ENCODE results near the gene UMPS.

UMPS gene
- total RNA-seq, result 15.9 to 103 (median 43.8) reads per million in 9 experiments

GRCh38 chr3:124730129-124730940 is at the start of gene UMPS:
TSS of gene UMPS (plus strand) at chr3:124730452. CDS start at chr3:124730472, 20 bp downstream.
- Mint-ChIP-seq H3K27me3 (peaks cover 16% of the 10 kb centered on the region in 2 donors), H3K36me3 (ENCODE audit: insufficient read depth) (peaks cover 26% of the 10 kb centered on the region), H3K4me3 (peak within 1 kb of the TSS; percentile 97 to 98), H3K9me3 (no peaks in the 10 kb centered on the region), H3K4me1 (ENCODE audit: low read depth in 2 of 2) (peaks cover 13 to 25% of the 10 kb centered on the region in 2 donors), H3K27ac (peak within 1 kb of the TSS; percentile 96 to 98)
- DNase-seq (peak; percentile 89 to 92 (median 92)), ATAC-seq (replicated peaks) (peak; percentile 97)

- DNase-seq (no peak), ATAC-seq (replicated peaks) (no peak)
- Mint-ChIP-seq H3K27ac (no peak overlapping the region), H3K4me3 (no peak overlapping the region), H3K36me3 (ENCODE audit: insufficient read depth) (no peaks in the 10 kb centered on the region), H3K9me3 (no peaks in the 10 kb centered on the region), H3K4me1 (ENCODE audit: low read depth in 2 of 2) (no peaks in the 10 kb centered on the region), H3K27me3 (peaks cover 20 to 53% of the 10 kb centered on the region in 2 donors)
These were observed 49.7 kb upstream of the UMPS start for GRCh38 chr3:124680521-124680920.

GRCh38 chr3:124682263-124682662 is 48.0 kb upstream of the UMPS start:
- ATAC-seq (replicated peaks), result no peak
- Mint-ChIP-seq H3K36me3 (ENCODE audit: insufficient read depth) (no peaks in the 10 kb centered on the region), H3K27ac (no peak overlapping the region), H3K4me1 (ENCODE audit: low read depth in 2 of 2) (no peaks in the 10 kb centered on the region), H3K9me3 (no peaks in the 10 kb centered on the region), H3K4me3 (no peak overlapping the region), H3K27me3 (peaks cover 32 to 59% of the 10 kb centered on the region in 2 donors)
- DNase-seq, result no peak

GRCh38 chr3:124684459-124684858 is 45.8 kb upstream of the UMPS start:
- Mint-ChIP-seq H3K27me3 (peaks cover 40 to 60% of the 10 kb centered on the region in 2 donors), H3K36me3 (ENCODE audit: insufficient read depth) (no peaks in the 10 kb centered on the region), H3K4me1 (ENCODE audit: low read depth in 2 of 2) (peaks cover 2 to 4% of the 10 kb centered on the region in 2 donors), H3K4me3 (no peak overlapping the region), H3K27ac (no peak overlapping the region), H3K9me3 (no peaks in the 10 kb centered on the region)
- DNase-seq (no peak), ATAC-seq (replicated peaks) (no peak)

- peaks cover 40 to 54% of the 10 kb centered on the region in 2 donors for H3K27me3 Mint-ChIP-seq
- peaks cover 2 to 4% of the 10 kb centered on the region in 2 donors for H3K4me1 Mint-ChIP-seq (ENCODE audit: low read depth in 2 of 2)
- no peak overlapping the region for H3K4me3 Mint-ChIP-seq
- H3K27ac Mint-ChIP-seq, result no peak overlapping the region
- no peak for ATAC-seq (replicated peaks)
- H3K9me3 Mint-ChIP-seq, result no peaks in the 10 kb centered on the region
- DNase-seq, result no peak
- no peaks in the 10 kb centered on the region for H3K36me3 Mint-ChIP-seq (ENCODE audit: insufficient read depth)
These were observed 45.2 kb upstream of the UMPS start for GRCh38 chr3:124685067-124685466.

GRCh38 chr3:124685481-124685880 is 44.8 kb upstream of the UMPS start:
- ATAC-seq (replicated peaks), result no peak
- no peak for DNase-seq
- no peaks in the 10 kb centered on the region for H3K36me3 Mint-ChIP-seq (ENCODE audit: insufficient read depth)
- no peak overlapping the region for H3K4me3 Mint-ChIP-seq
- H3K27ac Mint-ChIP-seq, result no peak overlapping the region
- H3K4me1 Mint-ChIP-seq (ENCODE audit: low read depth in 2 of 2), result peaks cover 2 to 4% of the 10 kb centered on the region in 2 donors
- peaks cover 40 to 52% of the 10 kb centered on the region in 2 donors for H3K27me3 Mint-ChIP-seq
- no peaks in the 10 kb centered on the region for H3K9me3 Mint-ChIP-seq

- no peaks in the 10 kb centered on the region for H3K36me3 Mint-ChIP-seq (ENCODE audit: insufficient read depth)
- DNase-seq (no peak), ATAC-seq (replicated peaks) (no peak)
- H3K27ac Mint-ChIP-seq, result no peak overlapping the region
- no peak overlapping the region for H3K4me3 Mint-ChIP-seq
- peaks cover 2 to 4% of the 10 kb centered on the region in 2 donors for H3K4me1 Mint-ChIP-seq (ENCODE audit: low read depth in 2 of 2)
- peaks cover 40 to 52% of the 10 kb centered on the region in 2 donors for H3K27me3 Mint-ChIP-seq
- H3K9me3 Mint-ChIP-seq, result no peaks in the 10 kb centered on the region
These were observed 44.1 kb upstream of the UMPS start for GRCh38 chr3:124686028-124686670.

- DNase-seq (peak; percentile 65 to 74 (median 66)), ATAC-seq (replicated peaks) (peak; percentile 84)
- Mint-ChIP-seq H3K9me3 (no peaks in the 10 kb centered on the region), H3K36me3 (ENCODE audit: insufficient read depth) (no peaks in the 10 kb centered on the region), H3K4me1 (ENCODE audit: low read depth in 2 of 2) (peaks cover 2 to 4% of the 10 kb centered on the region in 2 donors), H3K27me3 (peaks cover 40 to 43% of the 10 kb centered on the region in 2 donors), H3K27ac (no peak overlapping the region), H3K4me3 (no peak overlapping the region)
These were observed 41.4 kb upstream of the UMPS start for GRCh38 chr3:124688581-124689454.

- H3K4me3 Mint-ChIP-seq, result no peak overlapping the region
- ATAC-seq (replicated peaks), result no peak
- no peak for DNase-seq
- H3K9me3 Mint-ChIP-seq, result no peaks in the 10 kb centered on the region
- no peaks in the 10 kb centered on the region for H3K36me3 Mint-ChIP-seq (ENCODE audit: insufficient read depth)
- no peak overlapping the region for H3K27ac Mint-ChIP-seq
- H3K4me1 Mint-ChIP-seq (ENCODE audit: low read depth in 2 of 2), result peaks cover 2 to 4% of the 10 kb centered on the region in 2 donors
- peaks cover 18 to 23% of the 10 kb centered on the region in 2 donors for H3K27me3 Mint-ChIP-seq
These were observed 38.7 kb upstream of the UMPS start for GRCh38 chr3:124691599-124691998.

GRCh38 chr3:124694486-124694885 is 35.8 kb upstream of the UMPS start:
- ATAC-seq (replicated peaks) (no peak), DNase-seq (no peak)
- Mint-ChIP-seq H3K4me3 (no peak overlapping the region), H3K9me3 (no peaks in the 10 kb centered on the region), H3K27ac (no peak overlapping the region), H3K4me1 (ENCODE audit: low read depth in 2 of 2) (no peaks in the 10 kb centered on the region), H3K36me3 (ENCODE audit: insufficient read depth) (no peaks in the 10 kb centered on the region), H3K27me3 (peaks cover 14 to 16% of the 10 kb centered on the region in 2 donors)

- peaks cover 22 to 23% of the 10 kb centered on the region in 2 donors for H3K27me3 Mint-ChIP-seq
- H3K4me1 Mint-ChIP-seq (ENCODE audit: low read depth in 2 of 2), result no peaks in the 10 kb centered on the region
- DNase-seq (no peak), ATAC-seq (replicated peaks) (no peak)
- H3K27ac Mint-ChIP-seq, result no peak overlapping the region
- no peak overlapping the region for H3K4me3 Mint-ChIP-seq
- no peaks in the 10 kb centered on the region for H3K36me3 Mint-ChIP-seq (ENCODE audit: insufficient read depth)
- H3K9me3 Mint-ChIP-seq, result no peaks in the 10 kb centered on the region
These were observed 34.9 kb upstream of the UMPS start for GRCh38 chr3:124695369-124695768.

GRCh38 chr3:124696006-124696405 is 34.2 kb upstream of the UMPS start:
- no peaks in the 10 kb centered on the region for H3K4me1 Mint-ChIP-seq (ENCODE audit: low read depth in 2 of 2)
- peaks cover 26 to 29% of the 10 kb centered on the region in 2 donors for H3K27me3 Mint-ChIP-seq
- no peak overlapping the region for H3K27ac Mint-ChIP-seq
- no peak overlapping the region for H3K4me3 Mint-ChIP-seq
- no peaks in the 10 kb centered on the region for H3K9me3 Mint-ChIP-seq
- ATAC-seq (replicated peaks) (no peak), DNase-seq (no peak)
- H3K36me3 Mint-ChIP-seq (ENCODE audit: insufficient read depth), result no peaks in the 10 kb centered on the region

- Mint-ChIP-seq H3K36me3 (ENCODE audit: insufficient read depth) (no peaks in the 10 kb centered on the region), H3K27ac (no peak overlapping the region), H3K4me1 (ENCODE audit: low read depth in 2 of 2) (no peaks in the 10 kb centered on the region), H3K4me3 (no peak overlapping the region), H3K27me3 (peaks cover 34 to 38% of the 10 kb centered on the region in 2 donors), H3K9me3 (no peaks in the 10 kb centered on the region)
- DNase-seq (no peak), ATAC-seq (replicated peaks) (no peak)
These were observed 33.0 kb upstream of the UMPS start for GRCh38 chr3:124697302-124697701.
